ENCODE measurements around the gene GTF2F1. TPM values are rescaled to one million over a fixed set of nuclear protein-coding genes. Genes with fewer than 3 reads are reported as not detected.

GTF2F1 gene, protein sequence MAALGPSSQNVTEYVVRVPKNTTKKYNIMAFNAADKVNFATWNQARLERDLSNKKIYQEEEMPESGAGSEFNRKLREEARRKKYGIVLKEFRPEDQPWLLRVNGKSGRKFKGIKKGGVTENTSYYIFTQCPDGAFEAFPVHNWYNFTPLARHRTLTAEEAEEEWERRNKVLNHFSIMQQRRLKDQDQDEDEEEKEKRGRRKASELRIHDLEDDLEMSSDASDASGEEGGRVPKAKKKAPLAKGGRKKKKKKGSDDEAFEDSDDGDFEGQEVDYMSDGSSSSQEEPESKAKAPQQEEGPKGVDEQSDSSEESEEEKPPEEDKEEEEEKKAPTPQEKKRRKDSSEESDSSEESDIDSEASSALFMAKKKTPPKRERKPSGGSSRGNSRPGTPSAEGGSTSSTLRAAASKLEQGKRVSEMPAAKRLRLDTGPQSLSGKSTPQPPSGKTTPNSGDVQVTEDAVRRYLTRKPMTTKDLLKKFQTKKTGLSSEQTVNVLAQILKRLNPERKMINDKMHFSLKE
- total RNA-seq = 10 to 100 TPM; 44.7 to 62.8 (median 51.4) TPM

DNA sequence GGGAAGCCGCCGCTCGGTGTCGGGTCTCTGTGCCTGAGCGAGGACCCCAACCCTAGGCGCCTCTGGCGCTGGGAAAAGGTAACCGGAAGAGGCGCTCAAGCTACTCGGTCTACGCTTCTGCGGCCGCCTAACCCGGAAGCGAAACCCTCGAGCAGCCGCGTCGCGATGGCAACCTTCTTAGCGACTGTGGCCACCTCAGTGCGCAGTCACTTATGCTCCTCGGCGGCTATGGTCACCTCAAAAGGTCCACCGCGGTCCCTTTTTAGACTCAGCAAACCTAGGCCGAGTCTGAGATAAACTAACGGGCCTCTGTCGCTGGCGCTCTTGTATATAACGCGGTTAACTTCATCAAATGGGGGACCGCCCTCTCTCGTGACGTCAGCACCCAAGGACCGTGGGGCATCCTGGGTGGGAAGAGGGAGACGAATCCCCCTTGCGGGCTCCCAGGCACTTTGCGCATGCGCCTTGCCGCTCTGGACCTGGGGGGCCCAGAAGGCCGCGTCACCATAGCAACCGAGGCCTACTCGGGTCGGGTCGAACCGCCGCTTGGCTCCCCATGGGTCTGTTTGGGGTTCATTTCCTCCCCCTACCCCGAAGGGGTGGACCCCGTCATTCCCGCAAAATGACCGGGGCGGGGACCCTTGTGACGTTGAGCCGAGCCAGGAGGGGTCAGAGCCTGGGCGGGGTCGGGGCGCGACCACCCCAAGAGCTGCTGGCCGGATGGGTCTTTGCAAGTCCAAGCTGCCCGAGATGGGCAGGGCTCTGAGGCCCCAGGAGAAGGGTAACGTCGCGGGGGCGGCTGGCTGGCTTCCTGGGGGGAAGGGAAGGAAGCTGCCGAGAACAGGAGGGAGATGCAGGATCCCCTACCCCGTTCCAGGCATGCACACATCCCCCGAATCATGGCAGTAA, at the start of gene GTF2F1:
Gene GTF2F1 (minus strand): TSS at position 91 of the 909 bp plus-strand sequence. CDS start 169 bp downstream, outside the sequence.
- peak; percentile 95 for ATAC-seq
- Histone ChIP-seq H3K4me1 (peaks cover 0 to 19% (median 7%) of the 10 kb centered on the region in 3 donors), H3K9me3 (no peaks in the 10 kb centered on the region), H3K36me3 (peaks cover 0 to 33% of the 10 kb centered on the region in 2 donors), H3K27ac (peak within 1 kb of the TSS; percentile 91 to 98 (median 95)), H3K27me3 (no peaks in the 10 kb centered on the region), H3K4me3 (peak within 1 kb of the TSS; percentile 69 to 72)
- TF ChIP-seq POLR2AphosphoS5 (IDR thresholded peaks at IDR 0.05) (peak; percentile 42), EP300 (IDR thresholded peaks at IDR 0.05) (no peak), POLR2A (IDR thresholded peaks at IDR 0.05) (peak in 1 of 2 donors; percentile 29)
- TF ChIP-seq, protein P1, sequence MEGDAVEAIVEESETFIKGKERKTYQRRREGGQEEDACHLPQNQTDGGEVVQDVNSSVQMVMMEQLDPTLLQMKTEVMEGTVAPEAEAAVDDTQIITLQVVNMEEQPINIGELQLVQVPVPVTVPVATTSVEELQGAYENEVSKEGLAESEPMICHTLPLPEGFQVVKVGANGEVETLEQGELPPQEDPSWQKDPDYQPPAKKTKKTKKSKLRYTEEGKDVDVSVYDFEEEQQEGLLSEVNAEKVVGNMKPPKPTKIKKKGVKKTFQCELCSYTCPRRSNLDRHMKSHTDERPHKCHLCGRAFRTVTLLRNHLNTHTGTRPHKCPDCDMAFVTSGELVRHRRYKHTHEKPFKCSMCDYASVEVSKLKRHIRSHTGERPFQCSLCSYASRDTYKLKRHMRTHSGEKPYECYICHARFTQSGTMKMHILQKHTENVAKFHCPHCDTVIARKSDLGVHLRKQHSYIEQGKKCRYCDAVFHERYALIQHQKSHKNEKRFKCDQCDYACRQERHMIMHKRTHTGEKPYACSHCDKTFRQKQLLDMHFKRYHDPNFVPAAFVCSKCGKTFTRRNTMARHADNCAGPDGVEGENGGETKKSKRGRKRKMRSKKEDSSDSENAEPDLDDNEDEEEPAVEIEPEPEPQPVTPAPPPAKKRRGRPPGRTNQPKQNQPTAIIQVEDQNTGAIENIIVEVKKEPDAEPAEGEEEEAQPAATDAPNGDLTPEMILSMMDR (IDR thresholded peaks at IDR 0.05) = peak in 2 of 4 experiments; percentile 7 to 39
- 0% methylated on average over 10 to 13 of the region's 69 CpGs for WGBS, 2 donors (ENCODE audit: low coverage in 1 of 2)

DNA sequence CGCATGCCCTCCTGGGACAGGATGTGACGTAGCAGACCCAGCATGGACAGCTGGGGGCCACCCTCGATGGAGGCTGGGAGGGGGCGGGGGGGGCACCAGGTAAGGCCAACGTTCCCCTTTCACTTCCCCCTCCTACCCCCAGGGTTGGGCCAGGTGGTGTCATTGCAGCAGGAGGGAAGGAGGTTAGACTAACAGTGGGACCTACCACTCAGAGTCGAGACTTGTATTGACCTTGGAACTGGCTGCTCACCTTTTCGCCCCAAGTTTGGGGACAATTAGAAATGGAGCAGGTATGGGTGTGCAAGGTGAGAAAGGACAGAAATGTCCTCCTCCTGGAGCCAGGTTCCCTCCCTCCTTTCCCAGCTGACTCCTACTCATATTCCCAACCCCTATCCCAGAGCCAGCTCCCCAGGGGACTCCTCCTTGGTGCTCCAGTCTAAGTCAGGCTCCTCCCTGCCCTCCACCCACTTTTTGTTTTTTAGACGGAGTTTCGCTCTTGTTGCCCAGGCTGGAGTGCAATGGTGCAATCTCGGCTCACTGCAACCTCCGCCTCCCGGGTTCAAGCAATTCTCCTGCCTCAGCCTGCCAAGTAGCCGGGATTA, 49.2 kb upstream of the GTF2F1 start:
- ATAC-seq = no peak
- peaks cover 0 to 56% of the 10 kb centered on the region in 2 donors for H3K36me3 ChIP-seq
- 90 to 94% methylated on average over 4 to 7 of the region's 13 CpGs for WGBS, 2 donors (ENCODE audit: low coverage in 1 of 2)

DNA sequence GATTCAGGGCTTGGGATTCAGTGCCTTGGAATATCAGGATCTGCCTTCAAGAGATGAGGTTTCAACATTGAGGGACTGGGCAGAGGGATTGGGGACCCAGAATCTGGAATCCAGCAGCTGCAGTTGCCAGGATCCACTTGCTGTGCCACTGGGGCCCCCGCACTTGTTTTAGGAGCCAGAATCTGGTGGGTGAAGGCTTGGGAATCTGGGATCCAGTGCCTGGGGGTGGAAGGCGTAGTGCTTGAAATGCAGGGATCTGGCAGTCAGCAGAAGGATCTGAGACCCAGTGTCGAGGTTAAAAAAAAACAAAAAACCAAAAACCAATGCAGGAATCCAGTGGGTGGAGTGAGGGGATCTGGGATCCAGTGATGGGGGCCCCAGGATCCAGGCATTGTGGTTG, 47.9 kb upstream of the GTF2F1 start:
- H3K27me3 ChIP-seq = no peaks in the 10 kb centered on the region
- WGBS, 2 donors (ENCODE audit: low coverage in 1 of 2) = 43 to 73% methylated on average over 1 to 2 of the region's 3 CpGs
- no peak overlapping the region for H3K4me3 ChIP-seq
- no peaks in the 10 kb centered on the region for H3K4me1 ChIP-seq
- no peak for ATAC-seq
- TF ChIP-seq EP300 (IDR thresholded peaks at IDR 0.05) (no peak), POLR2A (IDR thresholded peaks at IDR 0.05) (no peak), POLR2AphosphoS5 (IDR thresholded peaks at IDR 0.05) (no peak)
- TF ChIP-seq, protein P1 (IDR thresholded peaks at IDR 0.05) = no peak
- no peak overlapping the region for H3K27ac ChIP-seq
- H3K36me3 ChIP-seq = peaks cover 0 to 47% of the 10 kb centered on the region in 2 donors
- H3K9me3 ChIP-seq = peaks cover 0 to 8% (median 0%) of the 10 kb centered on the region in 3 donors

More for the DNA sequence above, 49.2 kb upstream of the GTF2F1 start:
- H3K27ac ChIP-seq = no peak overlapping the region
- H3K4me1 ChIP-seq = no peaks in the 10 kb centered on the region
- TF ChIP-seq POLR2AphosphoS5 (IDR thresholded peaks at IDR 0.05) (no peak), POLR2A (IDR thresholded peaks at IDR 0.05) (no peak), EP300 (IDR thresholded peaks at IDR 0.05) (no peak)
- TF ChIP-seq, protein P1 (IDR thresholded peaks at IDR 0.05) = no peak
- H3K9me3 ChIP-seq = peaks cover 0 to 18% (median 0%) of the 10 kb centered on the region in 3 donors
- no peak overlapping the region for H3K4me3 ChIP-seq
- H3K27me3 ChIP-seq = no peaks in the 10 kb centered on the region

GRCh38 chr19:6439743-6440142, 46.8 kb upstream of the GTF2F1 start:
- no peak overlapping the region for H3K4me3 ChIP-seq
- no peak overlapping the region for H3K27ac ChIP-seq
- TF ChIP-seq POLR2AphosphoS5 (IDR thresholded peaks at IDR 0.05) (no peak), POLR2A (IDR thresholded peaks at IDR 0.05) (no peak), EP300 (IDR thresholded peaks at IDR 0.05) (no peak)
- TF ChIP-seq, protein P1 (IDR thresholded peaks at IDR 0.05) = no peak
- no peaks in the 10 kb centered on the region for H3K9me3 ChIP-seq
- no peaks in the 10 kb centered on the region for H3K27me3 ChIP-seq
- H3K36me3 ChIP-seq = peaks cover 0 to 46% of the 10 kb centered on the region in 2 donors
- 89 to 100% methylated on average over 3 of the region's 4 CpGs for WGBS, 2 donors (ENCODE audit: low coverage in 1 of 2)
- H3K4me1 ChIP-seq = no peaks in the 10 kb centered on the region
- no peak for ATAC-seq

Measured in gastroesophageal sphincter (tissue), 4 donors.